GM04503 (cell line): ENCODE measurements around the gene CD300LD.
"Not testable (repeated sequence)": the region's sequence is repeated elsewhere in the genome, so short reads cannot be mapped to it uniquely, and the experiment has no call there.

Source experiments
- DNase-seq: peaks from one replicate; pipeline ENCODE4 v3.0.0-alpha.2; 2012; ENCODE audit warnings: low read depth

The CD300LD gene

GRCh38 chr17:74592087-74592990 lies at the start of gene CD300LD:
Gene CD300LD, minus strand, starts transcription at chr17:74592283. Its CDS starts 81 bp downstream, at chr17:74592202.
- DNase-seq: no peak

- DNase-seq: no peak
Measured at GRCh38 chr17:74641224-74641957, 49.3 kb upstream of the CD300LD start.

GRCh38 chr17:74639704-74640151 lies 47.6 kb upstream of the CD300LD start:
- no peak for DNase-seq

GRCh38 chr17:74637926-74638325 lies 45.8 kb upstream of the CD300LD start:
- no peak for DNase-seq

GRCh38 chr17:74637265-74637664 lies 45.2 kb upstream of the CD300LD start:
- DNase-seq: no peak

GRCh38 chr17:74636541-74637085 lies 44.5 kb upstream of the CD300LD start:
- not testable (repeated sequence) for DNase-seq

DNA sequence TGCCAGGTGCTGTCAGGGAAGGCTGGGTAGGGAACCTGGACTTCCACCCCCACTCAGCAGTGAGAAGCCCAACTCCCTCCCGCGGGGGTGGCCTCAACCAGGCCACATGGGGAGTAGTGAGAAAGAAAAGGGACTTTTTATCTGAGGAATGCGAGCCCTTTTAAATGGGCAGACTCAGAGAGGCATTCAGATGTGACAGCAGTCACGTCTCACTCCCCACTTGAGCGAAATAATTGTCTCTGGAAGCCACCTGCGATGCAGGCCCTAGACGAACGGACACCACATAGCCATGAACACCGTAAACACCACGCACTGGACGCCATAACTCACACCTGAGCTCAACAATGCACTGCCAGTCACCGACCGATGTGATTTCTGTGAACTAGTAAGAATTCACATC lies 43.3 kb upstream of the CD300LD start:
- DNase-seq: no peak

- DNase-seq: no peak
Measured at GRCh38 chr17:74633326-74633725, 41.2 kb upstream of the CD300LD start.

- DNase-seq: no peak
Measured at GRCh38 chr17:74632617-74633016, 40.5 kb upstream of the CD300LD start.

GRCh38 chr17:74631468-74632450 lies 39.7 kb upstream of the CD300LD start:
- no peak for DNase-seq

DNA sequence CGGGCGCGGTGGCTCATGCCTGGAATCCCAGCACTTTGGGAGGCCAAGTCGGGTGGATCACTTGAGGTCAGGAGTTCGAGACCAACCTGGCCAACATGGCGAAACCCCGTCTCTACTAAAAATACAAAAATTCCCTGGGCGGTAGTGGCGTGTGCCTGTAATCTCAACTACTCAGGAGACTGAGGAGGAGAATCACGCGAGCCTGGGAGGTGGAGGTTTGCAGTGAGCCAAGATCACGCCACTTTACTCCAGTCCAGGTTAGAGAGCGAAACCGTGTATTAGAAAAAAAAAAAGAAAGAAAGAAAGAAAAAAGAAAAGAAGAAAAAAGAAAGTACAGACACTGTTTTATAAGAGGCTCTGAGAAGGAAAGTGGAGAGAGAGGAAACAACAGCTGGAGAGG lies 38.2 kb upstream of the CD300LD start:
- not testable (repeated sequence) for DNase-seq

DNA sequence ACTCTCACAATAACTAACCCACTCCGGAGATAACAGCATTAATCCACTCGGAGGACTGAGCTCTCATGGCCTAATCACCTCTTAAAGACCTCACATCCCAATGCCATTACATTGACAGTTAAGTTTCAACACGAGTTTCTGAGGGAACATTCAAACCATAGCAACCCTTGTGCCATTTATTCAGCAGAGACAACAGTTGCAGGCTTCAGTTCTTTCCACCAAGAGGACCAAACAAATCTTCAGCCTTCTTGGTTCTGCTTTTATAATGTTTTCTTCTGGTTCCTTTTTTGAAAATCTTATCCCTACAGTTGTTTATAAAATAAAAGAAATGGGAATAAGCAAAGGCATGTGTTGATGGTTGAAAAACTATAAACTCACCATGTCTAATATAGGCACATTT lies 33.6 kb upstream of the CD300LD start:
- DNase-seq: no peak

- DNase-seq: no peak
Measured at GRCh38 chr17:74624131-74624530, 32.0 kb upstream of the CD300LD start.

DNA sequence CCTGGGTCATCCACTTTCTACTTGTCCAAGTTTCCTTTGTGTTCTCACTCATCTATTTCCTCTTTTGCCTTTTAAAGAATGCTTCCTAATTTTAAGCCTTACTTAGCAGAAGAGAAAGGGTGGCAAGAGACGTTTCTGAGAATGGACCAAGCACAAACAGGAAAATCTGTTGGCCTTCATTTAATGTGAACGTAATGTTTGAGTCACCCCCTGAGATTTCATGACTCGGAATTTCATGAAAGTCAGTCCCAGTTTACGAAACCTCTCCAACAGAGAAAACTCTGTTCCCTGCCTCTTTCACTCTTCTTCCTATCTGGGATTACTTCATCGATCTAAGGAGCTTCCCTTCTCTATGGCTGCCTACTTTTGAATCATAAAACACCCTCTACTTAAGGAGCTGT lies 31.6 kb upstream of the CD300LD start, which contains the start of gene CD300E:
Gene CD300E, minus strand, starts transcription at position 46 of the 401 bp plus-strand sequence. CDS start 117 bp downstream, outside the sequence.
- DNase-seq: no peak

DNA sequence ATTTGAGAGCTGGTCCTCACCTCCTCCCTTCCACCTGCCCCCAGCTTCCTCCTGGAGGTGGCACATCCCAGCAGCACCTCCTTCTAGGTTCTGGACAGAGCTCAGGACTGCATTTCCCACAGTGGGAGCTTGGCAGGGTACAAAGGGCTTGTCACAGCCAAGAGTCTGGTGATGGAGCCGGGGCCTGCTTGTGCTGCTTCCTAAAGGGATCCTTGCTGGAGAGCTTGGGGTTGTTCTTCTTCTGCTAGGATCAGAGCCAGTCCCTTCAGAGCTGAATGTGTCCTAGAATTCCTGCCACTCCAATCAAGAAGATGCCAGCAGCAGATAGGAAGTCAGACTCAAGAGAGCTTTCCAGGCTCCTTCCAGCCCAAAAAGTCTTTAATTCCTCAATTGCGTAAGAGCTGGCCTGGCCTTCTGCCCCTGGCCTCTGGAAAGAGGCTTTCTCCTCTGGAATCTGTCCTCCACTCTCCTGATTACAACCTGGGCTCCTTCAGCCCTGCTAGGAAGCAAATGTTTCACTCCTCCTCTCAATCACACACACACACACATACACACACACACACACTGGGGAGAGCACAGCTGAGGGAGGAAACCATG lies 27.1 kb upstream of the CD300LD start:
- DNase-seq: no peak

- no peak for DNase-seq
Measured at GRCh38 chr17:74618451-74618850, 26.4 kb upstream of the CD300LD start.

DNA sequence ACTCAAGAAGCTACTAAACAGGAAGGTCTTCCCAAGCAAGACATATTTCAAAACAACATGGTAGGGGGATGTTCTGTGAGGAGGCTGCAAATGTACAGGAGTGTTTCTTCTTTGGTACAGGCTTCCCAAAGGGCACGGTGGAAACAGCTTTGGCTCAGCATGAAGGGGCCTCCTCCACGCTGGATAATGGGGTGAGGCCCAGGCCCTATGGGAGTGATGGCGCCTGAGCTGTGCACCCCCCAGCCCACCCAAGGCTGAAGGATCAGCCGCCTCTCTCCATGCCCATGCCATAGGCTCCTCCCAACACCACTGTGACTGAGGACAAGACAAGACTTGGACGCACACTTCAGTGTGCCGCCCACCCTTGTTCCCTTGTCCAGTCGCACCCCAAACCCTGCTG lies 24.6 kb upstream of the CD300LD start:
- DNase-seq: no peak

DNA sequence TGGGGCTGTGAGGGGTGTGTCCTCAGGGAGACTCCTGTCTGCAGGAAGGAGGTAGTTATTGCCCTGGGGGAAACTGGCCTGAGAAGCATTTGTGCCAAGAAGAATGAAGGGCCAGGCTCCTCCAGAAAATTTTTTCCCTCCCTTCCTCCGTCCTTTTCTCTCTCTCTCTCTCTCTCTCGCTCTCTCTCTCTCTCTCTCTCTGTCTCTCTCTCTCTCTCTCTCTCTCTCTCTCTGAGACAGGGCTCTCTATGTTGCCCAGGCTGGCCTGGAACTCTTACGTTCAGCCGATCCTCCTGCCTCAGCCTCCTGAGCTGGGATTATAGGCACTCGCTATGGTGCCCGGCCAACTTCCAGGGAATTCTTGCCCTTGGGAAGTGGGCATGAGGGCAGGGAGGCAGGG lies 20.0 kb upstream of the CD300LD start:
- DNase-seq: no peak

- no peak for DNase-seq
Measured at GRCh38 chr17:74610108-74610507, 18.0 kb upstream of the CD300LD start.

DNA sequence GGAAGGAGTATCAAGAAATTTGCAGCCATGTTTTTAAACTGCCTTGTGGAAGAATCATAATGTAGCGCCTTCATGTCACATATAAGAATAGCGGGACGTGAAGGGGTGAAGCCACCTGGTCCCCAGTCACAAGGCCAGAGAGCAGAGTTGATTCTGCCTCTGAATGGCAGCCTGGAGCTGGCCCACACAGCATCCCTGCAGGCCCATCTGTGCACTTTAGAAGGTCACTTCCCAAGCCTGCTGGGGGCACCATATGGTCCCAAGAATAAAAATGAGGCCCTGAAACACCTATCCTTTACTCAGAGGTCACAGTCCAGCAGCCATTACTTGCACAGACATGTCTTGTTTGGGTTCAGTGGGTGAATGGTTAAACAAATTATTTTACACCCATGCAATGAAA lies 16.4 kb upstream of the CD300LD start:
- DNase-seq: no peak

DNA sequence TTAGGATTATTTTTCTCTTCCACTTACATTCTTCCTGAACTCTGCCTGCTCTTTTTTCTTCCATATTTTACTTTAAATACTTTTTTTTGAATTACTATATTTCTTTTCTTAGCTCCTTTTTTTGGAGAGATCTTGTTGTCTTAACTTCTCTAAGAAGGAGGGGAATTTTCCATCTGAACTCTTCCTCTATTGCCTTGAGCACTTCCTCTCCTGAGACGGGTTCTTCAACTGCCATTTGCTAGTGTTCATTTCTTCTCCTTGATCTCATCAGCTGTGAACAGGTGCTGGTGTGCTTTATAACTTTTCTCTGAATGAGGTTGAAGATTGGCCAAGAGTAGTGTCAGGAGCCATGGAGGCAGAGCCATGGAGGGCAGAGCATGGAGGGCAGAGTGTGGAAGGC lies 15.1 kb upstream of the CD300LD start:
- no peak for DNase-seq
